GM23338 (cell line): ENCODE data around the gene POLDIP3. TPM values are rescaled to one million over a fixed set of nuclear protein-coding genes. Genes with fewer than 3 reads are reported as not detected.

Source experiments
- ATAC-seq: fragments of 200-7000 bp; cut with Tn5 transposase; 3 replicates; pipeline ENCODE4 v1.9.1; 2020
- DNase-seq: peaks from one replicate; pipeline ENCODE4 v3.0.0-alpha.2; 2015; ENCODE audit warnings: low spot score
- H2AFZ ChIP-seq: fragments of 200-600 bp; sonication (generic); 2 replicates; pipeline ENCODE4 v1.8.0; 2016; ENCODE audit warnings: antibody characterized with exemption, mild to moderate bottlenecking, moderate library complexity
- H3F3A ChIP-seq: fragments of 200-600 bp; sonication (generic); replicated peaks from 2 replicates; pipeline ENCODE4 v1.8.0; 2017; ENCODE audit warnings: antibody characterized with exemption, mixed run types, low read depth
- H3K27ac ChIP-seq: fragments of 200-600 bp; sonication (generic); 2 replicates; pipeline ENCODE4 v1.6.1; 2016; ENCODE audit warnings: low read depth
- H3K27me3 ChIP-seq: fragments of 200-600 bp; sonication (generic); 2 replicates; pipeline ENCODE4 v1.8.0; 2016; ENCODE audit warnings: mild to moderate bottlenecking, mixed run types, moderate library complexity; ENCODE audit not compliant: insufficient read depth
- H3K36me3 ChIP-seq: fragments of 200-600 bp; sonication (generic); 2 replicates; pipeline ENCODE4 v1.8.0; 2016; ENCODE audit warnings: mild to moderate bottlenecking; ENCODE audit not compliant: insufficient read depth
- H3K4me1 ChIP-seq: fragments of 200-600 bp; sonication (generic); 2 replicates; pipeline ENCODE4 v1.8.0; 2016; ENCODE audit warnings: mild to moderate bottlenecking, moderate library complexity; ENCODE audit not compliant: insufficient read depth
- H3K4me2 ChIP-seq: fragments of 200-600 bp; sonication (generic); 2 replicates; pipeline ENCODE4 v1.7.1; 2017; ENCODE audit warnings: mixed run types
- H3K4me3 ChIP-seq: fragments of 200-600 bp; sonication (generic); 2 replicates; pipeline ENCODE4 v1.6.1; 2016; ENCODE audit warnings: mixed run types
- H3K79me2 ChIP-seq: fragments of 200-600 bp; sonication (generic); replicated peaks from 2 replicates; pipeline ENCODE4 v1.8.0; 2017; ENCODE audit warnings: mild to moderate bottlenecking; ENCODE audit not compliant: insufficient read depth
- H3K9me2 ChIP-seq: fragments of 200-600 bp; sonication (generic); 2 replicates; pipeline ENCODE4 v1.8.0; 2017; ENCODE audit not compliant: insufficient read depth
- H4K20me1 ChIP-seq: fragments of 200-600 bp; sonication (generic); replicated peaks from 2 replicates; pipeline ENCODE4 v1.8.0; 2017; ENCODE audit warnings: mild to moderate bottlenecking; ENCODE audit not compliant: insufficient read depth
- H3K27ac Mint-ChIP-seq: 2 replicates; pipeline ENCODE4 v1.8.0; 2020; ENCODE audit warnings: inconsistent platforms, mild to moderate bottlenecking, moderate library complexity, mixed read lengths
- H3K27me3 Mint-ChIP-seq: 3 replicates; pipeline ENCODE4 v1.8.0; 2022; ENCODE audit warnings: low read depth, mild to moderate bottlenecking, moderate library complexity, mixed read lengths, inconsistent platforms; ENCODE audit not compliant: insufficient read depth, poor library complexity
- H3K36me3 Mint-ChIP-seq: 3 replicates; pipeline ENCODE4 v1.8.0; 2021; ENCODE audit warnings: low read depth, mild to moderate bottlenecking, inconsistent platforms, moderate library complexity, mixed read lengths
- H3K4me1 Mint-ChIP-seq: 3 replicates; pipeline ENCODE4 v1.8.0; 2020; ENCODE audit warnings: mild to moderate bottlenecking, inconsistent platforms, mixed read lengths
- H3K4me3 Mint-ChIP-seq: 3 replicates; pipeline ENCODE4 v1.8.0; 2021; ENCODE audit warnings: moderate library complexity, mild to moderate bottlenecking, inconsistent platforms, mixed read lengths
- H3K9me3 Mint-ChIP-seq: 3 replicates; pipeline ENCODE4 v1.8.0; 2020; ENCODE audit warnings: moderate library complexity, mild to moderate bottlenecking, inconsistent platforms, mixed read lengths
- CREB1 ChIP-seq: fragments of 250-450 bp; sonication (Bioruptor Pico); IDR thresholded peaks from 2 replicates; pipeline ENCODE4 v1.5.0; 2020; ENCODE audit warnings: low read depth, mild to moderate bottlenecking, moderate library complexity
- CTCF ChIP-seq, 2 experiments: fragments of 200-600 bp in 1 of 2; sonication (generic) in 1 of 2; conservative IDR thresholded peaks; 2 replicates each; pipeline versions ENCODE4 v1.5.1 to v1.6.1; 2016 to 2017; ENCODE audit warnings: antibody characterized with exemption in 2 of 2, low read depth in 2 of 2, mild to moderate bottlenecking in 2 of 2, moderate library complexity in 1 of 2
- ETS1 ChIP-seq: IDR thresholded peaks from 2 replicates; pipeline ENCODE4 v1.6.1; 2016; ENCODE audit warnings: antibody characterized with exemption
- EZH2phosphoT487 ChIP-seq: fragments of 200-600 bp; sonication (generic); IDR thresholded peaks from one replicate; pipeline ENCODE4 v1.8.1; 2018; ENCODE audit warnings: antibody characterized with exemption; ENCODE audit not compliant: unreplicated experiment
- JUNB ChIP-seq: IDR thresholded peaks from one replicate; pipeline ENCODE4 v1.6.1; 2016; ENCODE audit warnings: antibody characterized with exemption; ENCODE audit not compliant: unreplicated experiment
- POLR2AphosphoS5 ChIP-seq: IDR thresholded peaks from 2 replicates; pipeline ENCODE4 v1.6.1; 2016; ENCODE audit warnings: antibody characterized with exemption, low read depth
- REST ChIP-seq: IDR thresholded peaks from one replicate; pipeline ENCODE4 v1.6.1; 2018; ENCODE audit warnings: antibody characterized with exemption; ENCODE audit not compliant: unreplicated experiment
- STAT1 ChIP-seq: IDR thresholded peaks from one replicate; pipeline ENCODE4 v1.6.1; 2016; ENCODE audit warnings: antibody characterized with exemption; ENCODE audit not compliant: unreplicated experiment
- ZNF114 ChIP-seq: fragments of 250-450 bp; sonication (Bioruptor Pico); IDR thresholded peaks from 2 replicates; pipeline ENCODE4 v1.5.0; 2020; ENCODE audit warnings: mild to moderate bottlenecking, moderate library complexity
- polyA plus RNA-seq: library from polyadenylated mRNA; unstranded; fragments of >200 nt; fragmentation: Nextera tagmentation; extraction: Ambion mirVana; gene quantifications from 2 replicates; pipeline ENCODE4 v1.2.1, GENCODE V29; 2016
- total RNA-seq: library from RNA; depleted of rRNA; stranded (reverse); fragments of >200 nt; shearing (Covaris generic); gene quantifications from 2 replicates; pipeline ENCODE4 v1.2.3, GENCODE V29; 2014

The POLDIP3 gene
- total and polyA plus RNA-seq, 2 experiments from 2014 or later = 38.2 to 54.3 TPM

GRCh38 chr22:42655693-42656092, 41.0 kb upstream of the POLDIP3 start (continued):
- no peak for TF ChIP-seq REST
- no peak for TF ChIP-seq CTCF (conservative IDR thresholded peaks at IDR 0.05; ENCODE audit: low read depth in 2 of 2)
- TF ChIP-seq ETS1 = no peak
- TF ChIP-seq STAT1 = no peak
- TF ChIP-seq ZNF114 (CRISPR knock-in tag) = no peak
- TF ChIP-seq JUNB = no peak
- no peak for TF ChIP-seq POLR2AphosphoS5
- TF ChIP-seq CREB1 (CRISPR knock-in tag) = no peak
- no peak for TF ChIP-seq EZH2phosphoT487

GRCh38 chr22:42654436-42655073, 39.9 kb upstream of the POLDIP3 start:
- H3K4me1 ChIP-seq = no peaks in the 10 kb centered on the region
- DNase-seq = no peak
- no peak overlapping the region for H3K4me3 ChIP-seq
- no peaks in the 10 kb centered on the region for H3K27me3 ChIP-seq
- no peak for ATAC-seq
- H3K9me2 ChIP-seq = no peaks in the 10 kb centered on the region
- H3K27me3 Mint-ChIP-seq = peaks cover 13% of the 10 kb centered on the region
- no peak overlapping the region for H3K27ac ChIP-seq
- H3K4me1 Mint-ChIP-seq = peaks cover 4% of the 10 kb centered on the region; the same call in 2 of the 3 replicates
- no peak overlapping the region for H2AFZ ChIP-seq
- no peaks in the 10 kb centered on the region; the same call in 1 of the 2 replicates for H4K20me1 ChIP-seq
- no peaks in the 10 kb centered on the region for H3F3A ChIP-seq
- no peak overlapping the region for H3K4me2 ChIP-seq
- no peak overlapping the region for H3K4me3 Mint-ChIP-seq
- no peaks in the 10 kb centered on the region for H3K36me3 Mint-ChIP-seq
- H3K27ac Mint-ChIP-seq = no peak overlapping the region
- H3K79me2 ChIP-seq = no peaks in the 10 kb centered on the region
- H3K9me3 Mint-ChIP-seq = no peaks in the 10 kb centered on the region
- no peaks in the 10 kb centered on the region for H3K36me3 ChIP-seq
- TF ChIP-seq ETS1 (no peak), JUNB (no peak), CREB1 (CRISPR knock-in tag) (no peak), POLR2AphosphoS5 (no peak), STAT1 (no peak), CTCF (conservative IDR thresholded peaks at IDR 0.05; ENCODE audit: low read depth in 2 of 2) (no peak)
